NK-92 (cell line): Measurements from ENCODE around the gene ZBTB32.
"Not testable (repeated sequence)": the region's sequence is repeated elsewhere in the genome, so short reads cannot be mapped to it uniquely, and the experiment has no call there.

Source experiments
- DNase-seq: peaks from one replicate; lab custom pipeline; 2025; ENCODE audit not compliant: unreplicated experiment; lab: John Stamatoyannopoulos, UW

The ZBTB32 gene

DNA sequence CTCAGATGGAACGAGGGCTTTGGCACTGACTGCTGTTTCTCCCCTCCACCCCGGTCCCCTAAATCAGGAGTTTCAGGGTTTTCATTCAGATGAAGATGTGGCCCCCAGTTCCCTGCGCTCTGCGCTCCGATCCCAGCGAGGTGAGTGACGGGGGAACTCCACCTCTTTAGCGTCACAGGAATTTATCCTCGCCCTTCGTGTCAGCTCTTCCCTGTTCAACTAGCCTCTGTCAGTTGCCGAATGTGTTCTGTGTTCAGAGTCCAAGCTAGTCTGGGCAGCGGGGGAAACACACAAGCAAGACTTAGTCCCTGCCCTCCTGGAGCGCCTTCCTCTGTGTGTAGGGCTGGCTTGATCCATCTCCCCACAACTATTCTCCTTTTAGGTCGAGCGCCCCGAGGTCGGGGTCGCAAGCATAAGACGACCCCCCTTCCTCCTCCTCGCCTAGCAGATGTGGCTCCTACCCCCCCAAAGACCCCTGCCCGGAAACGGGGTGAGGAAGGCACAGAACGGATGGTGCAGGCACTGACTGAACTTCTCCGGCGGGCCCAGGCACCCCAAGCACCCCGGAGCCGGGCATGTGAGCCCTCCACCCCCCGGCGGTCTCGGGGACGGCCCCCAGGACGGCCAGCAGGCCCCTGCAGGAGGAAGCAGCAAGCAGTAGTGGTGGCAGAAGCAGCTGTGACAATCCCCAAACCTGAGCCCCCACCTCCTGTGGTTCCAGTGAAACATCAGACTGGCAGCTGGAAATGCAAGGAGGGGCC lies 15.2 kb downstream of the ZBTB32 start:
- no peak for DNase-seq

GRCh38 chr19:35720163-35720524 lies 15.8 kb downstream of the ZBTB32 start:
- DNase-seq, result no peak

- DNase-seq, result no peak
Observed at GRCh38 chr19:35720648-35721047, 16.3 kb downstream of the ZBTB32 start.

GRCh38 chr19:35721374-35721773 lies 17.0 kb downstream of the ZBTB32 start:
- no peak for DNase-seq

- DNase-seq, result no peak
Observed at GRCh38 chr19:35722461-35722860, 18.1 kb downstream of the ZBTB32 start.

DNA sequence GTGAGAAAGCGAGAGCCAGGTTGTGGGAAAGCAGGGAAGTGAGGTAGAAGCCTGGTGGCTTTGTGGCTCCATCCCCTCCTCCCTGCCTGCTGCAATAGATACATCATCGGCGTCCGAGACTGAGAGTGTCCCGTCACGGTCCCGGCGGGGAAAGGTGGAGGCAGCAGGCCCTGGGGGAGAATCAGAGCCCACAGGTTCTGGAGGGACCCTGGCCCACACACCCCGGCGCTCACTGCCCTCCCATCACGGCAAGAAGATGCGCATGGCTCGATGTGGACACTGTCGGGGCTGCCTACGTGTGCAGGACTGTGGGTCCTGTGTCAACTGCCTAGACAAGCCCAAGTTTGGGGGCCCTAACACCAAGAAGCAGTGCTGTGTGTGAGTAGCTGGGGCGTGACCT lies 18.5 kb downstream of the ZBTB32 start:
- no peak for DNase-seq

DNA sequence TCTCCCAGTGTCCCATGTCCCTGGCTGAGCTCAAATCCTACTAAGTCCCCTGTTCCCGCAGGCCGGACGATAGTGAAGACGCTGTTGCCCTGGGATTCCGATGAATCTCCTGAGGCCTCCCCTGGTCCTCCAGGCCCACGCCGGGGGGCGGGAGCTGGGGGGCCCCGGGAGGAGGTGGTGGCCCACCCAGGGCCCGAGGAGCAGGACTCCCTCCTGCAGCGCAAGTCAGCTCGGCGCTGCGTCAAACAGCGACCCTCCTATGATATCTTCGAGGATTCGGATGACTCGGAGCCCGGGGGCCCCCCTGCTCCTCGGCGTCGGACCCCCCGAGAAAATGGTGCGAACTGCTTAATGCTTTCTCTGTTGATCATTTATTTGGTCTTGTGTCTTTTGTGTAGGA lies 19.3 kb downstream of the ZBTB32 start:
- DNase-seq, result no peak

DNA sequence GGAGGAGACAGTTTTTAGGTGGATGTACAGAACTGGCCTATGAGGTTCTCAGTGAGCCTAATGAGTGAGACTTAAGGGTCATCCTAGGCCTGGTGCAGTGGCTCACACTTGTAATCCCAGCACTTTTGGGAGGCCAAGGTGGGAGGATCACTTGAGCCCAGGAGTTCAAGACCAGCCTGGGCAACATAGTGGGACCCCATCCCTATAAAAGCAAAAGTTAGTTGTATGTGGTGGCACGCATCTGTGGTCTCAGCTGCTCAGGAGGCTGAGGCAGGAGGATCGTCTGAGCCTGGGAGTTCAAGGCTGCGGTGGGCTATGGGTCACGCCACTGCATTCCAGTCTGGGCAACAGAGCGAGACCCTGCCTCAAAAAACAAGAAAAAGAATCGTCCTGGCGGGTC lies 19.8 kb downstream of the ZBTB32 start:
- DNase-seq, result not testable (repeated sequence)

DNA sequence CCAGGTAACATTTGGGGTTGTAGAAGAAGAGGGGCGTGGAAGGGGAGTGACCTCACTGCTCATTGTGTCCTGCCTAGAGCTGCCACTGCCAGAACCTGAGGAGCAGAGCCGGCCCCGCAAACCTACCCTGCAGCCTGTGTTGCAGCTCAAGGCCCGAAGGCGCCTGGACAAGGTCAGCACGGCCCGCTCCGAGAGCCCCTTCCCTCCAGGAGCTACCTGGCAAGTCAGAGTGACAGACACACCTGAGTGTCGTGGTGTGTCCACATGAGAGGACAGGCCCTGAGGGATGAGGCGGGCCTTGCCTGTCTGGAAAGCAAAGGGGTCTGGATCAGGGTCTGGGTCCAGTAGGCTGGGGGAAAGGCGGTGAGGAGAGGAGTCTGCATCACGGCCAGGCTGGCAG lies 20.2 kb downstream of the ZBTB32 start:
- DNase-seq, result no peak

DNA sequence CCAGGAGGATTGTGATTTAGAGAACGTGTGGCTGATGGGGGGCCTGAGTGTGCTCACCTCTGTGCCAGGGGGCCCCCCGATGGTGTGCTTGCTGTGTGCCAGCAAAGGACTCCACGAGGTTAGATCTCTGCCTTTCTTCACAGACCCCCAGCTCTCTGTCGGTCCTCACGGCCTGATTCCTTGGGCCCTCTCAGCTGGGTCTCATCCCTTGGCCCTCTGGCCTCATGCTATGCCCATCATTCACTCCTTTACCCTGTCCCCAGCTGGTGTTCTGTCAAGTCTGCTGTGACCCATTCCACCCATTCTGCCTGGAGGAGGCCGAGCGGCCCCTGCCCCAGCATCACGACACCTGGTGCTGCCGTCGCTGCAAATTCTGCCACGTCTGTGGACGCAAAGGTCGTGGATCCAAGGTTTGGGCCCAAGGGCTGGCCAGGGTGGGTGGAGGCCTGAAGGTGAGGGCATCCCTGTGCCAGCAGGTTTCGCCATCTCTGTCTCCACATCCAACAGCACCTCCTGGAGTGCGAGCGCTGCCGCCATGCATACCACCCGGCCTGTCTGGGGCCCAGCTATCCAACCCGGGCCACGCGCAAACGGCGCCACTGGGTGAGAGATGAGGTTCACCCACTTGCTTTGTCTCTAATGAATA lies 21.0 kb downstream of the ZBTB32 start:
- no peak for DNase-seq

DNA sequence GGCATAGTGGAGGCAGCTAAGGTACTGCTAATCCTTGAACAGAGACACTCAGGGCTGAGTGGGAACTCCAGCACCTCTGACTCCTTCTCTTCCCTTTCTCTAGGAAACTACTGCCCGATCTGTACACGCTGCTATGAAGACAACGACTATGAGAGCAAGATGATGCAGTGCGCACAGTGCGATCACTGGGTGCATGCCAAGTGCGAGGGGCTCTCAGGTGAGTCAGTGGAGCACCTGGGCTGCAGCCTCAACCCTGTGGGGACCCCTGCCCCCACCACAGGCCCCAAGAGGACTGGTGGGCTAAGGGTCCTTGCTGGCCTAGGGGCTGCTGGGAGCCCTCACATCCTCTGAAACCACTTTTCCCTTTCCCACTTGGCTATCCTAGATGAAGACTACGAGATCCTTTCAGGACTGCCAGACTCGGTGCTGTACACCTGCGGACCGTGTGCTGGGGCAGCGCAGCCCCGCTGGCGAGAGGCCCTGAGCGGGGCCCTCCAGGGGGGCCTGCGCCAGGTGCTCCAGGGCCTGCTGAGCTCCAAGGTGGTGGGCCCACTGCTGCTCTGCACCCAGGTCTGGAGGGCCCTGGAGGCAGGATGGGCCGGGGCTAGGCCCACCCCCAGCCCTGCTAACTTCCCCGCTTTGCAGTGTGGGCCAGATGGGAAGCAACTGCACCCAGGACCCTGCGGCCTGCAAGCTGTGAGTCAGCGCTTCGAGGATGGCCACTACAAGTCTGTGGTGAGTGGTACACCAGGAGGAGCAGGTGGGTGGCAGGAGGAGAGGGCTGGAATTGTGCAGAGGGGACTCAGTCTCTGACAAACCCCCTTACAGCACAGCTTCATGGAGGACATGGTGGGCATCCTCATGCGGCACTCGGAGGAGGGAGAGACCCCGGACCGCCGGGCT lies 22.9 kb downstream of the ZBTB32 start:
- DNase-seq, result no peak

DNA sequence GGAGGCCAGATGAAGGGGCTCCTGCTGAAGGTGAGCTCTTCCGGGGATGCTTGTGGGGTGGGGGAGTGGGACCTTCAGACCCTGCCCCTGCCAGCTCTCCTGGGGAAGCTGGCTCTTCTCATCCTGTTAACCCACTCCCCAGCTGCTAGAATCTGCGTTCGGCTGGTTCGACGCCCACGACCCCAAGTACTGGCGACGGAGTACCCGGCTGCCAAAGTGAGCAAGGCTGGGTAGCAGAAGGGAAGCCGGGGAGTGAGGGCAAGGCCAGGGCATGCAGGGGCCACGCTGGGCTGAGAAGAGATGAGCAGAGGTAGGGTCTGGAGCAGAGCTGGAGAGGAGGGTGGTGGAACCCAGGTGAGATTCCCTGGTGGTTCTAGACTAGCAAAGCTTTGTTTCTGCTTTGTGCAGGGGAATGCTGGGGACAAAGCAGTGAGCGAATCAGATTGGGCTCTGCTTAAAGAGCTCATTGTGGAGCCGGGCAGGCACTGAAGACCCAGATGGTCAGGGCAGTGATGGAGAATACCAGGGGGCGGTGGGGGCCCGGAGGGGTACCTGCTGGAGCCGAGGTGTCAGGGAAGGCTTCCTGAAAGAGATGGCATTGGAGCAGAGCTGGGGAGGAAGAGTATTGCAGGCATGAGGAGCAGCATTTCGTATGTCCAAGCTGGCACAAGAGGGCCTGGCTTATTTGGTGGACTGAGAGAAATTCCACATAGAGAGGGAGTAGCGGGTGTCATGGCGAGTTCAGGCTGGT lies 23.8 kb downstream of the ZBTB32 start:
- no peak for DNase-seq

GRCh38 chr19:35729021-35729420 lies 24.7 kb downstream of the ZBTB32 start:
- DNase-seq, result no peak

DNA sequence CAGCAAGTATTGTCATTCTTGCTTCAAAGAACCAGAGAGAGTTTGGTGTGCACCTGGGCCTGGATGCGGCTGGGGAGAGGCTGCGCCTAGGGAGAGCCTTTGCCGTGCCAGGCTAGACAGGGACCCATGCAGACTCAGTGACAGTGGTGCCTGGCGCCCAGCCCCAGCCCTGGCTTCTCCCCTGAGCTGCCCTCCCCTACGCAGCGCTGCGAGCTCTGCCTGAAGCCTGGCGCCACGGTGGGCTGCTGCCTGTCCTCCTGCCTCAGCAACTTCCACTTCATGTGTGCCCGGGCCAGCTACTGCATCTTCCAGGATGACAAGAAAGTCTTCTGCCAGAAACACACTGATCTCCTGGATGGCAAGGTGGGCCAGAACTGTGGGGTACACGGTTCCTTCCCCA lies 25.4 kb downstream of the ZBTB32 start:
- no peak for DNase-seq

- DNase-seq, result no peak
Observed at GRCh38 chr19:35730326-35730725, 26.0 kb downstream of the ZBTB32 start.

DNA sequence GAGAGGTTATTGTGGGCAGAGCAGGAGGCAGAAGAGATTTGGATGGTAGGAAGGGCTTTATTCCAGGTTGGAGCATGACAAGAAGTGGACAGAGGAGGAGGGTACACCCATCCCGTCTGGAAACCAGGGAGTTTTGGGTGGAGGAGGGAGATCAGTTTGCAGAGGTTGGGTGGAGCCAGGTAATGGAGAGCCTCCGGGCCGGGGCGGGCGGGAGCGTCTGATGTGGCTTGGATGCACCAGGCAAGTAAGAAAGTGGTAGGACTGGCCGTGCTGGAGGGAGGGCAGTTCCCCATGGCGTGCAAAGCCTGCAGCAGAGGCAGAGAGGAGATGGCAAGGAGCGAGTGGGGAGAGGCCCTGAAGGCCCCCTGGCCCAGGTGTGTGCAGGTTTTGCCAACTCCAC lies 27.0 kb downstream of the ZBTB32 start:
- DNase-seq, result no peak

DNA sequence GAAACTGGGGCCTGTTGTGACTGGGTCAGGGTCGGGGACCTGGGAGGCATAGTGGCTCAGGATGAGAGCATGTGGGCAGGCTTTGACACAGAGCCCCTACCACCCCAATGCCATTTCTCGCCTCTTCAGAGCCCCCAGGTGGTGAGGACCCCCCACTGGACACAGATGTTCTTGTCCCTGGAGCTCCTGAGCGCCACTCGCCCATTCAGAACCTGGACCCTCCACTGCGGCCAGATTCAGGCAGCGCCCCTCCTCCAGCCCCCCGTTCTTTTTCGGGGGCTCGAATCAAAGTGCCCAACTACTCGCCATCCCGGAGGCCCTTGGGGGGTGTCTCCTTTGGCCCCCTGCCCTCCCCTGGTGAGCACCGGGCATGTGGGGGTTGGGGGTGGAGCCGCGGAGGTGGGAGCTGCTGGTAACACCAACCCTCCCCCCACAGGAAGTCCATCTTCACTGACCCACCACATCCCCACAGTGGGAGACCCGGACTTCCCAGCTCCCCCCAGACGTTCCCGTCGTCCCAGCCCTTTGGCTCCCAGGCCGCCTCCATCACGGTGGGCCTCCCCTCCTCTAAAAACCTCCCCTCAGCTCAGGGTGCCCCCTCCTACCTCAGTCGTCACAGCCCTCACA lies 27.5 kb downstream of the ZBTB32 start:
- DNase-seq, result no peak

DNA sequence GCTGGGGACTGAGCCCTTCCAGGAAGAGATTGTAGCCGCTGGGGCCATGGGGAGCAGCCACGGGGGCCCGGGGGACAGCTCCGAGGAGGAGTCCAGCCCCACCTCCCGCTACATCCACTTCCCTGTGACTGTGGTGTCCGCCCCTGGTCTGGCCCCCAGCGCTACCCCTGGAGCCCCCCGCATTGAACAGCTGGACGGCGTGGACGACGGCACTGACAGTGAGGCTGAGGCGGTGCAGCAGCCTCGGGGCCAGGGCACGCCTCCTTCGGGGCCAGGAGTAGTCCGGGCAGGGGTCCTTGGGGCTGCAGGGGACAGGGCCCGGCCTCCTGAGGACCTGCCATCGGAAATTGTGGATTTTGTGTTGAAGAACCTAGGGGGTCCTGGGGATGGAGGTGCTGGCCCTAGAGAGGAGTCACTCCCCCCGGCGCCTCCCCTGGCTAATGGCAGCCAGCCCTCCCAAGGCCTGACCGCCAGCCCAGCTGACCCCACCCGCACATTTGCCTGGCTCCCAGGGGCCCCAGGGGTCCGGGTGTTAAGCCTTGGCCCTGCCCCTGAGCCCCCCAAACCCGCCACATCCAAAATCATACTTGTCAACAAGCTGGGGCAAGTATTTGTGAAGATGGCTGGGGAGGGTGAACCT lies 28.3 kb downstream of the ZBTB32 start:
- DNase-seq, result no peak

- no peak for DNase-seq
Observed at GRCh38 chr19:35733180-35734125, 29.1 kb downstream of the ZBTB32 start.
